Liver (tissue), 9 donors: ENCODE data around the gene MOB1A. TPM values are rescaled to one million over a fixed set of nuclear protein-coding genes. Genes with fewer than 3 reads are reported as not detected.

Experiments
- DNase-seq: peaks from one replicate; pipeline ENCODE4 v3.0.0-alpha.2; 2017; ENCODE audit warnings: low spot score
- H3K27ac ChIP-seq, 2 donors: one replicate each; pipeline ENCODE4 v1.7.0; 2013; ENCODE audit warnings: inconsistent platforms in 2 of 2, low read length in 2 of 2, control low read depth in 1 of 2, low read depth in 1 of 2, mild to moderate bottlenecking in 1 of 2
- H3K27me3 ChIP-seq, 4 donors: one replicate each; pipeline versions ENCODE4 v1.6.1 to v1.7.0; 2013; ENCODE audit warnings: low read length in 3 of 4, inconsistent platforms in 1 of 4, mild to moderate bottlenecking in 1 of 4, moderate library complexity in 1 of 4; ENCODE audit not compliant: control insufficient read depth in 4 of 4, insufficient read depth in 4 of 4
- H3K36me3 ChIP-seq, 4 donors: one replicate each; pipeline versions ENCODE4 v1.6.1 to v1.7.0; 2013; ENCODE audit warnings: low read length in 3 of 4, mild to moderate bottlenecking in 3 of 4, low read depth in 1 of 4, moderate library complexity in 1 of 4; ENCODE audit not compliant: control insufficient read depth in 4 of 4, insufficient read depth in 3 of 4
- H3K4me1 ChIP-seq, 4 donors: one replicate each; pipeline versions ENCODE4 v1.6.1 to v1.7.0; 2013; ENCODE audit warnings: low read length in 3 of 4, mild to moderate bottlenecking in 3 of 4, moderate library complexity in 1 of 4; ENCODE audit not compliant: control insufficient read depth in 4 of 4, insufficient read depth in 4 of 4
- H3K4me3 ChIP-seq, 3 donors: one replicate each; pipeline versions ENCODE4 v1.6.1 to v1.7.0; 2013; ENCODE audit warnings: low read length in 3 of 3, control low read depth in 1 of 3, low read depth in 1 of 3, mild to moderate bottlenecking in 1 of 3
- H3K9ac ChIP-seq, 2 donors: one replicate each; pipeline ENCODE4 v1.7.0; 2013; ENCODE audit warnings: low read length in 2 of 2, mild to moderate bottlenecking in 2 of 2, moderate library complexity in 2 of 2, control low read depth in 1 of 2, low read depth in 1 of 2
- H3K9me3 ChIP-seq, 4 donors: one replicate each; pipeline versions ENCODE4 v1.6.1 to v1.7.0; 2013; ENCODE audit warnings: low read length in 3 of 4; ENCODE audit not compliant: control insufficient read depth in 4 of 4
- ATF3 ChIP-seq: IDR thresholded peaks from 2 replicates; pipeline ENCODE4 v1.6.1; 2016; ENCODE audit warnings: antibody characterized with exemption
- CTCF ChIP-seq: fragments of 150-350 bp; IDR thresholded peaks from 2 replicates; pipeline ENCODE4 v1.5.1; 2017; ENCODE audit warnings: improper control_type of control experiment, low read depth, low read length; ENCODE audit not compliant: missing input control
- EGR1 ChIP-seq, 2 donors: IDR thresholded peaks; 2 replicates each; pipeline ENCODE4 v1.6.1; 2016 to 2018; ENCODE audit warnings: antibody characterized with exemption in 2 of 2, low read depth in 2 of 2
- FOXA1 ChIP-seq: IDR thresholded peaks from 2 replicates; pipeline ENCODE4 v1.6.1; 2016; ENCODE audit warnings: antibody characterized with exemption
- FOXA2 ChIP-seq: IDR thresholded peaks from 2 replicates; pipeline ENCODE4 v1.6.1; 2016; ENCODE audit warnings: antibody characterized with exemption
- GABPA ChIP-seq, 2 donors: IDR thresholded peaks in 1 of 2; conservative IDR thresholded peaks in 1 of 2; 2 replicates each; pipeline ENCODE4 v1.6.1; 2016; ENCODE audit warnings: antibody characterized with exemption in 2 of 2, mild to moderate bottlenecking in 1 of 2, moderate library complexity in 1 of 2
- HNF4A ChIP-seq, 2 donors: conservative IDR thresholded peaks; 2 replicates each; pipeline ENCODE4 v1.6.1; 2016; ENCODE audit warnings: antibody characterized with exemption in 2 of 2, mild to moderate bottlenecking in 2 of 2
- HNF4G ChIP-seq: IDR thresholded peaks from 2 replicates; pipeline ENCODE4 v1.6.1; 2016; ENCODE audit warnings: antibody characterized with exemption
- JUND ChIP-seq, 2 donors: IDR thresholded peaks; 2 replicates each; pipeline ENCODE4 v1.6.1; 2016; ENCODE audit warnings: antibody characterized with exemption in 2 of 2
- MAX ChIP-seq: IDR thresholded peaks from 2 replicates; pipeline ENCODE4 v1.6.1; 2016; ENCODE audit warnings: antibody characterized with exemption
- NR2F2 ChIP-seq: IDR thresholded peaks from 2 replicates; pipeline ENCODE4 v1.6.1; 2016; ENCODE audit warnings: antibody characterized with exemption
- RAD21 ChIP-seq, 2 donors: IDR thresholded peaks; 2 replicates each; pipeline ENCODE4 v1.6.1; 2016; ENCODE audit warnings: antibody characterized with exemption in 2 of 2, mild to moderate bottlenecking in 2 of 2
- REST ChIP-seq: IDR thresholded peaks from 2 replicates; pipeline ENCODE4 v1.6.1; 2016; ENCODE audit warnings: antibody characterized with exemption, mild to moderate bottlenecking
- RXRA ChIP-seq, 2 donors: IDR thresholded peaks; 2 replicates each; pipeline ENCODE4 v1.6.1; 2017 to 2018; ENCODE audit warnings: antibody characterized with exemption in 2 of 2, mild to moderate bottlenecking in 1 of 2
- SP1 ChIP-seq: IDR thresholded peaks from 2 replicates; pipeline ENCODE4 v1.6.1; 2018; ENCODE audit warnings: antibody characterized with exemption, mild to moderate bottlenecking
- TAF1 ChIP-seq: conservative IDR thresholded peaks from 2 replicates; pipeline ENCODE4 v1.6.1; 2016; ENCODE audit warnings: antibody characterized with exemption, mild to moderate bottlenecking
- YY1 ChIP-seq: IDR thresholded peaks from 2 replicates; pipeline ENCODE4 v1.6.1; 2016; ENCODE audit warnings: antibody characterized with exemption, mild to moderate bottlenecking
- ZBTB33 ChIP-seq: IDR thresholded peaks from 2 replicates; pipeline ENCODE4 v1.6.1; 2016; ENCODE audit warnings: antibody characterized with exemption
- WGBS: extraction: QIAGEN DNeasy Blood & Tissue Kit; methylation state at CpG from one replicate; pipeline ENCODE4 v1.1.7; 2013; 5-methylcytosine and 5-hydroxymethylcytosine counted together
- polyA plus RNA-seq, 2 donors: library from polyadenylated mRNA; stranded (reverse) in 1 of 2; unstranded in 1 of 2; fragments of 200-250 nt in 1 of 2; fragments of >200 nt in 1 of 2; fragmentation: Nextera tagmentation in 1 of 2; extraction: Ambion mirVana in 1 of 2; gene quantifications; one replicate each; pipeline versions ENCODE4 v1.2.1 to v1.2.3, GENCODE V29; 2013 to 2015
- total RNA-seq, 2 donors: library from RNA; depleted of rRNA; stranded (reverse); fragments of >200 nt; gene quantifications; one replicate each; pipeline ENCODE4 v1.2.3, GENCODE V29; 2014
- donor health status: healthy.
- donor health status: healthy.
- donor health status: healthy.
- donor health status: healthy.
- donor health status: healthy.

MOB1A gene
- total and polyA plus RNA-seq, 4 donors: 15.5 to 44.7 (median 23.0) TPM

GRCh38 chr2:74206180-74206688, 27.6 kb upstream of the MOB1A start:
- no peak for DNase-seq
- H3K4me3 ChIP-seq: no peak overlapping the region
- no peaks in the 10 kb centered on the region for H3K27me3 ChIP-seq
- WGBS: 57% methylated on average over 6 of the region's 6 CpGs
- no peaks in the 10 kb centered on the region for H3K4me1 ChIP-seq
- no peak overlapping the region for H3K9ac ChIP-seq
- peak overlapping the region; percentile 27 to 30 for H3K27ac ChIP-seq
- TF ChIP-seq YY1: no peak
- no peak for TF ChIP-seq TAF1
- no peak for TF ChIP-seq ATF3
- no peak for TF ChIP-seq REST
- TF ChIP-seq NR2F2: no peak
- TF ChIP-seq ZBTB33: no peak
- TF ChIP-seq JUND (IDR thresholded peaks at IDR 0.05): no peak
- no peak for TF ChIP-seq RXRA (IDR thresholded peaks at IDR 0.05)
- TF ChIP-seq FOXA2: no peak
- TF ChIP-seq RAD21 (IDR thresholded peaks at IDR 0.05): no peak
- TF ChIP-seq MAX: no peak
- TF ChIP-seq GABPA (IDR thresholded peaks at IDR 0.05 in 1 of 2, conservative IDR thresholded peaks at IDR 0.05 in 1 of 2): no peak
- TF ChIP-seq SP1: no peak
- TF ChIP-seq CTCF: no peak
- no peak for TF ChIP-seq FOXA1
- no peak for TF ChIP-seq HNF4A (conservative IDR thresholded peaks at IDR 0.05)
- TF ChIP-seq EGR1 (IDR thresholded peaks at IDR 0.05; ENCODE audit: low read depth in 2 of 2): no peak
- no peak for TF ChIP-seq HNF4G
- no peaks in the 10 kb centered on the region for H3K9me3 ChIP-seq
- no peaks in the 10 kb centered on the region for H3K36me3 ChIP-seq
